ENCODE measurements around the gene TOP3B.

TOP3B gene

DNA sequence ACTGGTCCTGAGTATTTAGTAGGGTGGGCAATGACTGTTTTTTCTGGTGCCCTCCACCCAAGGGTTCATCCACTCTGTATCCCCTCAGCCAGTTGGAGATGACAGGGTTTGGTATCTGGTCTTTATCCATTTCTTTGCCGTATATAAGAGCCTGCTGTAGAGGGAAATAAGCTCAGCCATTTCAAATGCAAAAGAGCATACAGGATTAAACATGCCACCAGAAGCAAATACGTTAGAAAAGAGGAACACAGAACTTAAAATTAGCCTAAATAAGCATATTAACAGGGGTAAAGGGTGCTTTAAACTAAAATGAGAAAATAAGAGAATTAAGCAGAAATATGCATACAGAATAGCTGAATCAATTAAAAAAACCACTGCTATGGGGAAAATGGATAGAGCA, 27.8 kb upstream of the TOP3B start:
- ATAC-seq: no peak

GRCh38 chr22:22009661-22010060, 27.1 kb upstream of the TOP3B start:
- peak; percentile 21 to 27 for ATAC-seq

- ATAC-seq: no peak
These were observed 24.0 kb upstream of the TOP3B start for GRCh38 chr22:22006596-22006990.

- ATAC-seq: no peak
These were observed 23.5 kb upstream of the TOP3B start for GRCh38 chr22:22005945-22006595.

GRCh38 chr22:22003233-22003632, 20.6 kb upstream of the TOP3B start:
- ATAC-seq: no peak

GRCh38 chr22:22002526-22003055, 20.0 kb upstream of the TOP3B start:
- no peak for ATAC-seq

GRCh38 chr22:22001664-22002525, 19.3 kb upstream of the TOP3B start:
- no peak for ATAC-seq

DNA sequence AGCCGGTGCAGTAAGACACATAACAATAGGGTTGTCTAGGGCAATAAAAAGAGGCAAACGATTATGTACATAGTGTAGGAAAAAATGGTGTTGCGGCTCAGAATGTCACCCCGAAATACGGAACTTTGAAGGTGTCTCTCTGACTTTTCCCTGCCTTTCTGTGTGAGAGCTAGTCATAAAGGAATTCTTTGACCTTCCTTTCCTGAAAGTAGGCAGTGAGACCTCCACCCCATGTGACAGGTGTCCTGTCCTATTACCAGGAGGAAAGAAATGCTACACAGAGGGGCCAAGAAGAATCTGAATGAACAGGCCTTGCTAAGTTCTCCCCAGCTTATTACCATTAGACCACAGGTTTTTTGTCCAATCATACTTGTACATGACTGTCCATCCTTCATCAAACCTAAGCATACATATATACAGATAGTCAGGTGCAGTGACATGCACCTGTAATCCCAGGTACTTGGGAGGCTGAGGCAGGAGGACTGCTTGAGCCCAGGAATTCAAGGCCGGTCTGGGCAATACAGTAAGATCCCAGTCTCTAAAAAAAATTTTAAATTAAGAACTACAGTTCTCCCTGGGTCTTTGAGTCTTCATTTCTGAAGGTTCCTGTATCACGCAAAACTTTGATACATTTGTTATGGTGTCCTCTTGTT, 16.1 kb upstream of the TOP3B start:
- ATAC-seq: no peak

DNA sequence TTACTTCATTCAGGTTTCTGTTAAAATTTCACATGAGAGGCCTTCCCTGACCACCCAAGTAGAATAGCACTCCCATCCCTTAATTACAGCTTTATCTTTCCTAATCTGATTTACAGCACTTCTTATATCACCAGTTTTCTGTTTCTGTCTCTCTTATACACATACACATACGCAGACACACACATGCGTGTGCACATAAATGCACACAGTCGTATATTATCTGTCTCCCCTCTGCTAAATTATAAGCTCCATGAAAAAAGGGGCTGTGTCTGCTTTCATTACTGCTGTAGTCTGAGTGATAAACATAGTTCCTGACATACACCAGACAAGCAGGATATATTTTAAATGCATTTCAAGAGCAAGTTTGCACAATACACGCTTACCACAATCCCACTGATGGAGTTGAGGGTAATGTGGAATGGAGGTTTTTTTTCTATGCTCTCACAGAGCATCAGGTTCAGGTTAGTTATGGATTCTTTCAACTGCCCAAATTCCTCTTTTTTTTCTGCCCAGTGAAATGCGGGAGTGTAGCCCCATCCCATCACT, 13.7 kb upstream of the TOP3B start:
- ATAC-seq: no peak

- no peak for ATAC-seq
These were observed 13.1 kb upstream of the TOP3B start for GRCh38 chr22:21995660-21996059.

DNA sequence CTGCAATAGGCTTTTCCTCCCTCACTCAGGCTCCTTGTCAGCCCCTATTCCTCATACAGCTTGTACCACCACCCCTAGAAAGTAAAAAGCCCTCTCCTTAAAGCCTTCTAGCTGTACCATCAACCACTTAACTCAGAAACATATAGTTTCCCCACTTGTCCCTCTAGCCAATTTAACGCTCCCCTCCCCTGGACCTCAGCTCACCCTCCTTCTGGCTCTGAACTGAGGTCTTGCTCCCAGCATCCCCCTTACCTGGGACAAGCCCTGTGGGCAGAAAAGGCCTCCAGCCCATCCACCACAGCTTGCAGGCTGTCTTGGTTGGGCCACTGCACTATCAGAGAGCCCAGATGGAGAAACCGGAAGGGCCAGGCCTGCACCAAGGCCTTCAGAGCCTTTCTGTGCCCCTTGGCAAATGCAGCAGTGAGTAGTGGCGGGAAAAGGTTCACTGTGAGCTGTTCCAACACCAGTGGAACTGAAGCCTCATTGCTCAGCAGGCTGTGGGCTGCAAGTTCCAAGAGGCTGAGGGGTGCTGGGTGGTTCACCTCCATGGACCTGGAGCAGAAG, 12.4 kb upstream of the TOP3B start:
- ATAC-seq: no peak

DNA sequence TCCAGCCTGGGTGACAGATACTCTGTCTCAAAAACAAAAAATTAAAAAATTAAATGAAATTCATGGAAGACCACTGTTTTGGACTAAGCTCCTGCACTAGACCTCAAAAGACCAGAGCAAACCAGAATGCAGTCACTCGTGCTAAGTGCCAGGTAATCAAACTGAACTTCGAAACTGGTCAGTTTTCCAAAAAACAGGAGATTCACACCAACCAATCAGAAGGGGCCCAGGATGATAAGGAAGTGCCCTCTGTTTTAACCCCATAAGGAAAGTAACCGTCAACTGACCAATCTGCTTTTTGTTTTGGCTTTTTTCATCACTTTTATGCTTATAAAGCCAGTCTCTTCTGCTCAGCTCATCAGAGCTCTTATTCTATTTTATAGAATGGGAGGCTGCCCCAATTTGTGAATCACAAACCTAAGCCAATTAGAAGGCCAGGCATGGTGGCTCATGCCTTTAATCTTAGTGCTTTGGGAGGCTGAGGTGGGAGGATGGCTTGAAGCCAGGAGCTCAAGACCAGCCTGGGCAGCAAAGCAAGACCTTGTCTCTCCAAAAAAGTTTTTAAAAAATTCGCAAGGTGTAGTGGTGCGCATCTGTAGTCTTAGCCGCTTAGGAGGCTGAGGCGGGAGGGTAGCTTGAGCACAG, 10.1 kb upstream of the TOP3B start:
- ATAC-seq: no peak

- no peak for ATAC-seq
These were observed 9.2 kb upstream of the TOP3B start for GRCh38 chr22:21991774-21992173.

DNA sequence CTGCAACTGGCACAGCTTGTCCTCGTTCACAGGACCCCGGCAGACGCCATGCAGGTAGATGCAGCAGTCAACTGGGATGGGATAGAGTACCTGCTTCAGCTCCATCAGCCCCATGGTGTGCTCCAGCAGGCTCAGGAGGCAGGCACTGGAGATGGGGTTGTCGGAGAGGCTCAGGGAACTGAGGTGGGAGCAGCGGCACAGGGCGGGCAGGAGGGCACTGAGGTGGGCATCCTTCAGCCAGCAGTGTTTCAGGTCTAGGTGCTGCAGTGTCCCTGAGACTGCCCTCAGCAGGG, 8.7 kb upstream of the TOP3B start:
- no peak for ATAC-seq

DNA sequence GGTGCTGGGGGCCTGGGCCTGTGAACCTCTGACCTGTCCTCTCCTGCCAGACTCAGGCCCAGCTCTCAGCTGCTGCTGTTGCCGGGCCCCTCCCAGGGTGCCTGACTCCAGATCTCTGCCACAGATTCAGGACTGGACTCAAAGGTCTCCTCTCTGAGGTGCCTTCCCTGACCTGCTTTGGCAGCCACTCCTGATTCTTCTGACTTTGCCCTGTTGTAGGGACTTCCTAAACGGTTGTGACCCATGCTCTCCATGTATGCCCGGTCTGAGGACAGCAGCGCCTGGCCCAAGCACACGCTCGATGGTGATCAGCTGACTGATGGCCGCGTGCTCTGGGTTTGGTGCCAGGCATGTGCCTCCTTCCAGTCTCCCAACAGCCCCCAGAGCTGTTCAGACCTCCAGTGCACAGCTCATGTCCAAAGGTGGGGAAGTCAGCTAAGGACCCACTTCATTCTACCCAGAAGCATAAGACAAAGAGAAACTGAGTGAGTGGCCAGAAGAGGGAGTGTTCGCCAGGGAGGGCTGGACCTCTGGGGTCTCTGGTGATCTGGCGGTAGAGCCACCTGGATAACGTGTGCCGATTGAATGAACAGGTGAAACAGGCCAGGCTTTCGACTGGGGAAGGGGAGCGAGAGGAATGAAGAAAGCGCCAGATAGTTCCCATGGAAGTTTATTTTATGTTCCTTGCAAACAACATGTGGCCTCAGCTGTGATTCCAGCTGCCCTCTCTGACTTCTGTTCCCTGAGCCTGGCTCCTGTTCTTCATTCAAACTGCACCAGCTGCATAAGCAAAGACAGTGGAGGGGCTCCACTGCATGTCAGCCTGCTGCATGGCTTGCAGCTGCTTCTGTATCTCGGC, 8.1 kb upstream of the TOP3B start:
- no peak for ATAC-seq

GRCh38 chr22:21989049-21989448, 6.5 kb upstream of the TOP3B start:
- ATAC-seq: no peak

GRCh38 chr22:21985214-21985613, 2.6 kb upstream of the TOP3B start:
- no peak for ATAC-seq

- ATAC-seq: no peak
These were observed 2.2 kb upstream of the TOP3B start for GRCh38 chr22:21984793-21985192.

- ATAC-seq: no peak
These were observed 713 bp downstream of the TOP3B start for GRCh38 chr22:21981874-21982273.

DNA sequence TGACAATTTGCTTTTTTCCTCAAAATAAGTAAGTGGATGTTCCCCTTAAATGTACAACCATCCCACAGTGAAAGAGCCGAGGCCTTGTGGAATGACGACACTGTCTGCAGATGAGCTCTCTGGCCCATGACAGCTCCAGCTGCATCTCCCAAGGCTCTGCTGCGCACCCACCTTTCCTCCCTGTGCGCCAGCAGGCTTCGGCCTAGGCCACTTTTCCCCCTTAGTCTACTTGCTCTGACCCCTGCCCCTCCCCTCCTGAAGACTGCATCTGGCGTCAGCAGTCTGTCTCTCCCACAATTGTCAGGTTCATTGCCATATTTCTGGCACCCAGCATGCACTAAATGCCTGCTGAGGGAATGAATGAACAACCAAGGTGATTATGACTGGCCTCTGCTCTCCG, 2.0 kb downstream of the TOP3B start:
- ATAC-seq: no peak

DNA sequence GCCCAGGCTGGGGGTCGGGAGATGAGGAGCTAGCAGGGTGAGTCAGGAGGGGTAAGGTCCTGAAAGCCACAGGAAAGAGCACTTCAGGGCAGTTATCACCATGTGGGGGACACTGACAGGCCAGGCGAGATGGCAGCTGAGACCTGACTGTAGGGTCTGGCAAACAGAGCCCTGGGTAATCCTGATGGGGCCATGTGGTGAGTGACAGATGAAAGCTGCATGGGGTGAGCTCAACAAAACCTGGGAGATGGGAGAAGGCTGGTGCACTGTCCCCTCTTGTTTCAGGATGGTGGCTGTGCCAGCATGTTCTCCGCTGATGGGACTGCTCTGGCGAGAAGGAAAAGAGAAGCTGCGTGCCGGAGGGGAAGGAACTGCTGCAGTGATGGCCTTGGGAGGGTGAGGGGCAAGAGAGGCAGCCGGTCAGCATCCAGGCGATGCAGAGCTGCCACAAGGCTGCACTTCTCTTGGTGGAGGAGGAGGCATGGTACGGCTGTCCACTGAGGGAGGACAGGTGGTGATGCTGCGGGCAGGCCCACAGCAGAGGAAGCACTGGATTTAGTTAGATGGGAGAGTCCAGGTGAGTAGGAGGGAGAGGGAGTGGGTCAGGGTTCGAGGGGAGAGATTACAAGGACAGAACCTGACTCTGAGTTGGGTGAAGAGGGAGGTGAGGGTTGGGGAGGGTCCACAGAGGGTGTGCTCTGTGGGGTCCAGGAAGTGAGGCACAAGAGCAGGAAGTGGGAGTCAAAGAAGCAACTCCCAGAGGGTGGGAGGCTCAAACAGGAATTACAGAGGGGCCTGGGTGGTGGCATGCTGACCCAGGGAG, 3.8 kb downstream of the TOP3B start:
- ATAC-seq: no peak

Measured in activated CD4-positive, CD25-positive, alpha-beta regulatory T cell treated with anti-CD3 and anti-CD28 coated beads, Interleukin-2, amount 50 U/mL, for 24 hours (primary cell).